22Rv1 (cell line): Measurements from ENCODE around the gene ARL13A.
"Not testable (repeated sequence)": the region's sequence is repeated elsewhere in the genome, so short reads cannot be mapped to it uniquely, and the experiment has no call there.

Experiments
- H3K27ac ChIP-seq: fragments of 450-650 bp; 2 replicates; pipeline ENCODE4 v1.5.1; 2017
- CTCF ChIP-seq: fragments of 450-650 bp; IDR thresholded peaks from 2 replicates; pipeline ENCODE4 v1.5.1; 2017; ENCODE audit warnings: mild to moderate bottlenecking
- ZFX ChIP-seq: fragments of 450-650 bp; IDR thresholded peaks from 2 replicates; pipeline ENCODE4 v1.6.1; 2017; ENCODE audit warnings: antibody characterized with exemption, borderline replicate concordance

ARL13A gene

GRCh38 chrX:100984818-100985217 is 15.3 kb downstream of the ARL13A start:
- no peak for TF ChIP-seq ZFX
- H3K27ac ChIP-seq = no peak overlapping the region

- no peak overlapping the region for H3K27ac ChIP-seq
- TF ChIP-seq CTCF (no peak), ZFX (no peak)
Observed at GRCh38 chrX:100990139-100990538, 20.6 kb downstream of the ARL13A start.

GRCh38 chrX:100994352-100995281 is 25.1 kb downstream of the ARL13A start:
- TF ChIP-seq ZFX = no peak
- TF ChIP-seq CTCF = no peak
- H3K27ac ChIP-seq = no peak overlapping the region

- H3K27ac ChIP-seq = no peak overlapping the region
- TF ChIP-seq ZFX (no peak), CTCF (no peak)
Observed at GRCh38 chrX:100995469-100995868, 26.0 kb downstream of the ARL13A start.

GRCh38 chrX:100999451-100999850 is 29.9 kb downstream of the ARL13A start:
- TF ChIP-seq CTCF (no peak), ZFX (no peak)
- H3K27ac ChIP-seq = no peak overlapping the region

GRCh38 chrX:101009090-101009489 is 39.6 kb downstream of the ARL13A start:
- TF ChIP-seq ZFX (no peak), CTCF (no peak)
- H3K27ac ChIP-seq = no peak overlapping the region

GRCh38 chrX:101012031-101012430 is 42.5 kb downstream of the ARL13A start:
- H3K27ac ChIP-seq = not testable (repeated sequence)

- TF ChIP-seq CTCF (no peak), ZFX (no peak)
- no peak overlapping the region for H3K27ac ChIP-seq
Observed at GRCh38 chrX:101022020-101022419, 52.5 kb downstream of the ARL13A start.
